T-helper 9 cell (primary cell): Measurements from ENCODE around the gene WEE2.
"Not testable (repeated sequence)": the region's sequence is repeated elsewhere in the genome, so short reads cannot be mapped to it uniquely, and the experiment has no call there.

Experiments used
- DNase-seq: peaks from one replicate; pipeline ENCODE4 v3.0.0-alpha.2; 2020
- total RNA-seq, 2 donors: gene quantifications; one replicate each; lab custom pipeline; 2026; lab: John Stamatoyannopoulos, UW

The WEE2 gene
- total RNA-seq = 0.07 to 0.24 reads per million in 2 donors

- DNase-seq = no peak
Observed at GRCh38 chr7:141708351-141708750, at the start of gene WEE2. WEE2 (plus strand) TSS chr7:141708353; CDS start chr7:141708759, 406 bp downstream.

GRCh38 chr7:141659501-141659900 is 48.7 kb upstream of the WEE2 start:
- DNase-seq = no peak

GRCh38 chr7:141660259-141660658 is 47.9 kb upstream of the WEE2 start:
- no peak for DNase-seq

GRCh38 chr7:141663081-141663849 is 44.9 kb upstream of the WEE2 start:
- no peak for DNase-seq

- no peak for DNase-seq
Observed at GRCh38 chr7:141664450-141664849, 43.7 kb upstream of the WEE2 start.

GRCh38 chr7:141665208-141666035 is 42.7 kb upstream of the WEE2 start:
- DNase-seq = no peak

GRCh38 chr7:141666071-141666470 is 42.1 kb upstream of the WEE2 start:
- no peak for DNase-seq

GRCh38 chr7:141668853-141669252 is 39.3 kb upstream of the WEE2 start:
- DNase-seq = no peak

GRCh38 chr7:141671705-141672496 is 36.3 kb upstream of the WEE2 start:
- no peak for DNase-seq

- no peak for DNase-seq
Observed at GRCh38 chr7:141673346-141673745, 34.8 kb upstream of the WEE2 start.

GRCh38 chr7:141674171-141674671 is 33.9 kb upstream of the WEE2 start:
- DNase-seq = no peak

- no peak for DNase-seq
Observed at GRCh38 chr7:141674702-141675101, 33.5 kb upstream of the WEE2 start.

GRCh38 chr7:141675436-141676215 is 32.5 kb upstream of the WEE2 start:
- DNase-seq = no peak

GRCh38 chr7:141676618-141677017 is 31.5 kb upstream of the WEE2 start:
- no peak for DNase-seq

- DNase-seq = no peak
Observed at GRCh38 chr7:141679014-141679413, 29.1 kb upstream of the WEE2 start.

- no peak for DNase-seq
Observed at GRCh38 chr7:141685285-141686023, 22.7 kb upstream of the WEE2 start.

- no peak for DNase-seq
Observed at GRCh38 chr7:141686074-141686473, 22.1 kb upstream of the WEE2 start.

GRCh38 chr7:141686670-141687069 is 21.5 kb upstream of the WEE2 start:
- no peak for DNase-seq

GRCh38 chr7:141688043-141688442 is 20.1 kb upstream of the WEE2 start:
- no peak for DNase-seq

GRCh38 chr7:141689072-141689825 is 18.9 kb upstream of the WEE2 start:
- not testable (repeated sequence) for DNase-seq

GRCh38 chr7:141691540-141691939 is 16.6 kb upstream of the WEE2 start:
- DNase-seq = no peak
